Fibroblast of pulmonary artery (primary cell): ENCODE results near the gene ARAF.

Experiments
- DNase-seq: peaks from one replicate; pipeline ENCODE4 v3.0.0-alpha.2; 2010; ENCODE audit warnings: low read depth
- H3K4me3 ChIP-seq: replicated peaks from 2 replicates; pipeline ENCODE4 v1.5.1; 2011; ENCODE audit warnings: low read depth, mild to moderate bottlenecking, control low read depth, low read length, moderate library complexity
- CTCF ChIP-seq: IDR thresholded peaks from 2 replicates; pipeline ENCODE4 v1.5.1; 2011; ENCODE audit warnings: mild to moderate bottlenecking, control low read depth, low read length, inconsistent platforms; ENCODE audit errors: missing control alignments

Gene ARAF

GRCh38 chrX:47611489-47611888 lies 50.5 kb downstream of the ARAF start:
- no peak for DNase-seq
- no peak for TF ChIP-seq CTCF

DNA sequence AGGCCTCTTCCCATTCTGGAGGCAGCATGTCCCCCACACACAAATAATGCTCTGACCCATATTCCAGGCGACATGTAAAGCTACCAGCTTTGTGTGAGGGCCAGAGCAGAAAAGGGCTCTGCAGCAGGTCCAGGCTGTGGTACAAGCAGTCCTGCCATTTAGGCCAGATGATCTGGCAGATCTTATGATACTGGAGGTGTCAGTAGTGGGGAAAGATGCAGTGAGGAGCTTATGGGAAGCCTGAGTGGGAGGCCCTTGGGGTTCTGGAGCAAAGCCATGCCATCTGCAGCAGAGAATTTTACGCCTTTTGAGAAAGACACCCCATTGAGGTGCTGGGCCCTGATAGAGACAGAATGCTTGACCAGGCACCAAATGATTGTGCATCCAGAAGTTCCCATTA lies 50.9 kb downstream of the ARAF start:
- DNase-seq = no peak
- no peak for TF ChIP-seq CTCF
- no peak overlapping the region for H3K4me3 ChIP-seq

More at GRCh38 chrX:47611489-47611888, 50.5 kb downstream of the ARAF start:
- no peak overlapping the region for H3K4me3 ChIP-seq

GRCh38 chrX:47612418-47612817 lies 51.4 kb downstream of the ARAF start:
- no peak for DNase-seq
- no peak for TF ChIP-seq CTCF
- no peak overlapping the region for H3K4me3 ChIP-seq

DNA sequence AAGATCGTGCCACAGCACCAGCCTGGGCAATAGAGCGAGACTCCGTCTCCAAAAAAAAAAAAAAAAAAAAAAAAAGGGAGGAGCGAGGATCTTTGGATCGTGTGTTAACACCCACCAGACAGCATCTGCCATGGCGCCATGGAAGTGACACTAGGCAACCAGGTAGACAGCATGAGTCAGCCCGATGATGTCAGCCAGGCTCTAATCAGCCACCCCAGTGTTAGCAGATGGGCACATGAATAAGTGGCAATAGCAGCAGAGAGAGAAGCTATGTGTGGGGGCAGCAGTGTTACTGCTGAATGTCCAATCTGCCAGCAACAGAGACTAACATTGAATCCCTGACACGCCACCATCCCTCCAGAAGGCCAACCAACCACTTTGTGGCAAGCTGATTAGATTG lies 52.1 kb downstream of the ARAF start:
- H3K4me3 ChIP-seq = no peak overlapping the region
- TF ChIP-seq CTCF = no peak

DNA sequence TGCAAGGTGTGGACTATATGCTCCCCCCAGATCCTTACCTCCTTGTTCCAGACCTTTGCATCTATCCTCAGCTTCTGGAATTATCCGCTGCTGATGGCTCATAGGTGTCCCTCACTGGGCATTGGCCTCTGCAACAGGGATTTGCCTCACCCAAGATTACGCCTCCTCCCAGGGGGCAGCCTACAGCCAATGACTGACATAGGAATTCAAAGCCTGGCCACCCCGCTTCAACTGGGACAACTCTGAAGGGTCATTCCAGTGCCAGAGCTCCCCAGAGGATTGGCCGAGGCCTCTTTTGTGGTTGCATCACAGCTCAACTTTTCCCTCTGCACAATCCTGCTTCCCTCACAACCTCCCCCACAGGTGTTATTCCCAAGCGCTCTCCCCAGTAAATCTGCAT lies 53.6 kb downstream of the ARAF start:
- H3K4me3 ChIP-seq = no peak overlapping the region
- no peak for DNase-seq
- no peak for TF ChIP-seq CTCF

More for the DNA sequence above, 52.1 kb downstream of the ARAF start:
- DNase-seq = no peak

- no peak for TF ChIP-seq CTCF
- DNase-seq = no peak
- peak overlapping the region; percentile 49 for H3K4me3 ChIP-seq
Measured at GRCh38 chrX:47618923-47619485, 58.0 kb downstream of the ARAF start.
